Measurements from ENCODE around the gene TXNDC12. TPM values are rescaled to one million over a fixed set of nuclear protein-coding genes. Genes with fewer than 3 reads are reported as not detected.

The TXNDC12 gene
- total RNA-seq, 4 donors from 2014 or later: 42.7 to 54.6 (median 48.7) TPM

- Histone ChIP-seq H3K27me3 (no peaks in the 10 kb centered on the region), H3K27ac (no peak overlapping the region), H3K4me1 (no peaks in the 10 kb centered on the region), H3K9me3 (no peaks in the 10 kb centered on the region), H3K36me3 (no peaks in the 10 kb centered on the region), H3K4me3 (replicated peaks in 1 of 3) (no peak overlapping the region)
- no peak for DNase-seq
- intact Hi-C loops (cut with DNase I): no loop called here
- no peak for TF ChIP-seq POLR2A (IDR thresholded peaks at IDR 0.05)
- TF ChIP-seq CTCF (IDR thresholded peaks at IDR 0.05): no peak
Observed at GRCh38 chr1:51978099-51978498, 76.9 kb downstream of the TXNDC12 start.

GRCh38 chr1:51976846-51977602, 78.0 kb downstream of the TXNDC12 start:
- no peaks in the 10 kb centered on the region for H3K27me3 ChIP-seq
- intact Hi-C loops (cut with DNase I): no loop called here
- WGBS, 2 donors: 82 to 87% methylated on average over 12 of the region's 12 CpGs

GRCh38 chr1:51973587-51974474, 81.2 kb downstream of the TXNDC12 start:
- TF ChIP-seq CTCF (IDR thresholded peaks at IDR 0.05) (no peak), POLR2A (IDR thresholded peaks at IDR 0.05) (no peak)
- H3K9me3 ChIP-seq: no peaks in the 10 kb centered on the region
- no peak overlapping the region for H3K27ac ChIP-seq
- no peak for DNase-seq
- no peaks in the 10 kb centered on the region for H3K36me3 ChIP-seq
- no peaks in the 10 kb centered on the region for H3K4me1 ChIP-seq
- no peak overlapping the region for H3K4me3 ChIP-seq (replicated peaks in 1 of 3)
- 79 to 85% methylated on average over 1 of the region's 1 CpG for WGBS, 2 donors
- intact Hi-C loops (cut with DNase I): no loop called here
- H3K27me3 ChIP-seq: no peaks in the 10 kb centered on the region

More at GRCh38 chr1:51976846-51977602, 78.0 kb downstream of the TXNDC12 start:
- Histone ChIP-seq H3K36me3 (no peaks in the 10 kb centered on the region), H3K9me3 (no peaks in the 10 kb centered on the region), H3K4me3 (replicated peaks in 1 of 3) (no peak overlapping the region), H3K27ac (no peak overlapping the region), H3K4me1 (no peaks in the 10 kb centered on the region)
- DNase-seq: no peak
- TF ChIP-seq CTCF (IDR thresholded peaks at IDR 0.05) (no peak), POLR2A (IDR thresholded peaks at IDR 0.05) (no peak)

Small RNAs within 50 kb of the gene (small RNA-seq; reads per million reads assigned to genes)
- gene RN7SL290P (not detected), gene RNA5SP48 (not detected)

Other genes with a start within 250 kb of the TXNDC12 start
- 10 to 100 TPM; 75.0 to 98.7 (median 79.3) TPM for gene NRDC, start 176.5 kb downstream of the TXNDC12 start, total RNA-seq
- gene RAB3B, start 64.5 kb downstream of the TXNDC12 start, total RNA-seq: under 1 TPM in 1 of 4 donors, not detected in 3; under 0.01 TPM
- 10 to 100 TPM in 2 of 4 donors, 1 to 10 TPM in 2; 7.7 to 11.0 (median 10.1) TPM for gene KTI12, start 21.4 kb downstream of the TXNDC12 start, total RNA-seq
- gene BTF3L4, start 1.1 kb upstream of the TXNDC12 start, total RNA-seq: 10 to 100 TPM; 40.5 to 69.7 (median 54.5) TPM
- 10 to 100 TPM; 51.1 to 58.8 (median 54.1) TPM for gene ZFYVE9, start 86.9 kb upstream of the TXNDC12 start, total RNA-seq